ENCODE results near the gene TMEM203. TPM values are rescaled to one million over a fixed set of nuclear protein-coding genes. Genes with fewer than 3 reads are reported as not detected.

TMEM203 gene
- total and polyA plus RNA-seq, 2 of the 13 experiments (the other 11 are each of a cell fraction or from before 2014, with no cell fraction given), result 23.4 to 36.7 TPM

GRCh38 chr9:137185921-137186320 is 19.5 kb downstream of the TMEM203 start (continued):
- TF ChIP-seq FOXO4 (CRISPR knock-in tag; conservative IDR thresholded peaks at IDR 0.05), result no peak
- no peak for TF ChIP-seq ZNF83 (CRISPR knock-in tag; IDR thresholded peaks at IDR 0.05; ENCODE audit: borderline replicate concordance)
- TF ChIP-seq ZNF720 (CRISPR knock-in tag; IDR thresholded peaks at IDR 0.05), result no peak
- no peak for TF ChIP-seq FOSL2 (CRISPR knock-in tag; IDR thresholded peaks at IDR 0.05)

- TF ChIP-seq ZNF282 (IDR thresholded peaks at IDR 0.05; ENCODE audit: partially characterized antibody) (no peak), RBFOX2 (IDR thresholded peaks at IDR 0.05; ENCODE audit: low read depth, low read length) (0 out of 2 replicates have a peak, but pooled peaks have one; percentile 33)
- H3K9ac ChIP-seq (ENCODE audit: insufficient read depth, low read depth, low read length), result no peak overlapping the region
- ATAC-seq, result no peak
- no peak overlapping the region for H3K4me2 ChIP-seq (ENCODE audit: low read depth, low read length)
- H3K79me2 ChIP-seq (ENCODE audit: insufficient read depth, low read length), result peaks cover 26% of the 10 kb centered on the region
- no peaks in the 10 kb centered on the region for H3K27me3 ChIP-seq (ENCODE audit: control insufficient read depth in 1 of 2, insufficient read depth in 2 of 2, low read length in 2 of 2)
- H3K27ac ChIP-seq (ENCODE audit: extremely low read length, insufficient read depth, low read length), result no peak overlapping the region
- FAIRE-seq, result no peak
- peaks cover 24% of the 10 kb centered on the region for H3K4me1 ChIP-seq (ENCODE audit: insufficient read depth, low read length)
- in situ Hi-C loops (cut with HindIII; ENCODE audit: extremely low pct_ligation_motif_present, low pct_unique_long_range_greater_than_20kb), result loop anchor here (5.0 kb wide), 1 partner anchor 42 kb away; the partner anchor contains the start of genes CYSRT1 and RNF224
- WGBS (ENCODE audit: low lambda C conversion rate), result 96% methylated on average over 33 of the region's 48 CpGs
- no peak for DNase-seq (ENCODE audit: low spot score)
- no TSS peak for BruUV-seq (replicated peaks)
- H3K36me3 ChIP-seq (replicated peaks in 1 of 2; ENCODE audit: control insufficient read depth in 1 of 2, insufficient read depth in 2 of 2, low read length in 2 of 2), result peaks cover 27 to 32% of the 10 kb centered on the region in 2 experiments; a peak in 4 of 5 replicates
- intact Hi-C loops (cut with micrococcal nuclease; ENCODE audit: unreplicated experiment), result no loop called here
- no peak overlapping the region for H2AFZ ChIP-seq (ENCODE audit: low read length)
- H3K9me3 ChIP-seq (ENCODE audit: low read length), result no peaks in the 10 kb centered on the region
- ChIA-PET CTCF (ENCODE audit: low intra/inter-chr PET ratio, low total read pairs) (no interaction called here), POLR2A (no interaction called here)
- H4K20me1 ChIP-seq (ENCODE audit: insufficient read depth, low read length), result no peaks in the 10 kb centered on the region
- no peak overlapping the region for H3K4me3 ChIP-seq (replicated peaks in 1 of 3; ENCODE audit: insufficient read depth in 1 of 3, low read depth in 2 of 3, low read length in 3 of 3)
Observed at GRCh38 chr9:137184881-137185660, 20.4 kb downstream of the TMEM203 start.
